ENCODE data around the gene AKT2.

The AKT2 gene

GRCh38 chr19:40244579-40245317 is 40.4 kb downstream of the AKT2 start:
- CTCF ChIA-PET = no interaction called here
- no peak for TF ChIP-seq CTCF (IDR thresholded peaks at IDR 0.05; ENCODE audit: insufficient read depth, low read length, missing control alignments)
- no peak overlapping the region for H3K4me3 ChIP-seq (ENCODE audit: low read depth, low read length)
- DNase-seq (ENCODE audit: low read depth, low spot score) = no peak
- POLR2A ChIA-PET = no interaction called here

GRCh38 chr19:40243181-40243580 is 42.0 kb downstream of the AKT2 start:
- DNase-seq (ENCODE audit: low read depth, low spot score) = no peak
- ChIA-PET CTCF (interaction anchor here (0.9 to 1.0 kb wide), 2 partner anchors 26 to 103 kb away, joined by 3 read pairs; no protein-coding TSS in a partner anchor), POLR2A (no interaction called here)
- H3K4me3 ChIP-seq (ENCODE audit: low read depth, low read length) = no peak overlapping the region
- no peak for TF ChIP-seq CTCF (IDR thresholded peaks at IDR 0.05; ENCODE audit: insufficient read depth, low read length, missing control alignments)

- ChIA-PET POLR2A (no interaction called here), CTCF (interaction anchor here (0.9 kb wide), 1 partner anchor 103 kb away, joined by 3 read pairs; no protein-coding TSS in a partner anchor)
- DNase-seq (ENCODE audit: low read depth, low spot score) = no peak
Observed at GRCh38 chr19:40242480-40242879, 42.7 kb downstream of the AKT2 start.

GRCh38 chr19:40241809-40242384 is 43.2 kb downstream of the AKT2 start:
- ChIA-PET POLR2A (no interaction called here), CTCF (interaction anchor here (0.5 to 1.3 kb wide), 4 partner anchors 11 to 113 kb away, joined by 3 to 4 read pairs (median 4); no protein-coding TSS in a partner anchor)

More at GRCh38 chr19:40242480-40242879, 42.7 kb downstream of the AKT2 start:
- TF ChIP-seq CTCF (IDR thresholded peaks at IDR 0.05; ENCODE audit: insufficient read depth, low read length, missing control alignments) = no peak
- no peak overlapping the region for H3K4me3 ChIP-seq (ENCODE audit: low read depth, low read length)

GRCh38 chr19:40241125-40241808 is 43.9 kb downstream of the AKT2 start:
- TF ChIP-seq CTCF (IDR thresholded peaks at IDR 0.05; ENCODE audit: insufficient read depth, low read length, missing control alignments) = no peak
- ChIA-PET CTCF (interaction anchor here (0.5 to 1.3 kb wide), 3 partner anchors 10 to 114 kb away, joined by 3 to 4 read pairs (median 4); no protein-coding TSS in a partner anchor), POLR2A (no interaction called here)
- DNase-seq (ENCODE audit: low read depth, low spot score) = no peak
- no peak overlapping the region for H3K4me3 ChIP-seq (ENCODE audit: low read depth, low read length)

More at GRCh38 chr19:40241809-40242384, 43.2 kb downstream of the AKT2 start:
- TF ChIP-seq CTCF (IDR thresholded peaks at IDR 0.05; ENCODE audit: insufficient read depth, low read length, missing control alignments) = no peak
- no peak for DNase-seq (ENCODE audit: low read depth, low spot score)
- no peak overlapping the region for H3K4me3 ChIP-seq (ENCODE audit: low read depth, low read length)

GRCh38 chr19:40240332-40240731 is 44.8 kb downstream of the AKT2 start:
- TF ChIP-seq CTCF (IDR thresholded peaks at IDR 0.05; ENCODE audit: insufficient read depth, low read length, missing control alignments) = no peak
- CTCF ChIA-PET = interaction anchor here (1.3 kb wide), 1 partner anchor 9 kb away, joined by 3 read pairs; no protein-coding TSS in a partner anchor
- no peak overlapping the region for H3K4me3 ChIP-seq (ENCODE audit: low read depth, low read length)
- POLR2A ChIA-PET = no interaction called here
- no peak for DNase-seq (ENCODE audit: low read depth, low spot score)
